SU-DHL-6 (cell line): ENCODE data around the gene NEDD4.
"Not testable (repeated sequence)": the region's sequence is repeated elsewhere in the genome, so short reads cannot be mapped to it uniquely, and the experiment has no call there.

Experiments used
- H2AFZ ChIP-seq: fragments of 200-600 bp; sonication (generic); 2 replicates; pipeline ENCODE4 v1.6.1; 2014; ENCODE audit warnings: low read depth, mild to moderate bottlenecking, moderate library complexity, mixed read lengths, antibody characterized with exemption, low read length; ENCODE audit not compliant: severe bottlenecking
- H3F3A ChIP-seq: fragments of 200-600 bp; shearing (Covaris generic); 2 replicates; pipeline ENCODE4 v1.6.0; 2016; ENCODE audit warnings: antibody characterized with exemption, mild to moderate bottlenecking; ENCODE audit not compliant: insufficient read depth
- H3K27ac ChIP-seq: fragments of 200-600 bp; sonication (generic); 2 replicates; pipeline ENCODE4 v1.5.1; 2016; ENCODE audit warnings: low read depth, mild to moderate bottlenecking, low read length, moderate library complexity, mixed read lengths
- H3K27me3 ChIP-seq: fragments of 200-600 bp; sonication (generic), shearing (Covaris generic); 2 replicates; pipeline ENCODE4 v1.6.0; 2014; ENCODE audit warnings: mild to moderate bottlenecking, low read length
- H3K36me3 ChIP-seq: fragments of 200-600 bp; sonication (generic); 2 replicates; pipeline ENCODE4 v1.6.1; 2014; ENCODE audit warnings: mild to moderate bottlenecking, low read length, mixed read lengths
- H3K4me2 ChIP-seq: fragments of 300-600, 200-600 bp; shearing (Covaris generic), sonication (generic); 2 replicates; pipeline ENCODE4 v1.6.0; 2014; ENCODE audit warnings: low read length, low read depth, mild to moderate bottlenecking; ENCODE audit not compliant: poor library complexity, severe bottlenecking
- H3K4me3 ChIP-seq: fragments of 200-600 bp; sonication (generic); 2 replicates; pipeline ENCODE4 v1.5.1; 2014; ENCODE audit warnings: antibody characterized with exemption, low read length, mild to moderate bottlenecking, mixed read lengths; ENCODE audit not compliant: insufficient read depth, poor library complexity, severe bottlenecking
- H3K79me2 ChIP-seq: fragments of 200-600 bp; sonication (generic); 2 replicates; pipeline ENCODE4 v1.6.1; 2014; ENCODE audit warnings: mild to moderate bottlenecking, low read length, moderate library complexity; ENCODE audit not compliant: insufficient read depth
- H3K9ac ChIP-seq: fragments of 200-600 bp; sonication (generic); 2 replicates; pipeline ENCODE4 v1.7.0; 2014; ENCODE audit warnings: mild to moderate bottlenecking, low read length
- H3K9me2 ChIP-seq: fragments of 200-600 bp; sonication (generic); replicated peaks from 2 replicates; pipeline ENCODE4 v1.6.1; 2014; ENCODE audit warnings: low read length; ENCODE audit not compliant: insufficient read depth
- H3K9me3 ChIP-seq: fragments of 200-600 bp; sonication (generic); 2 replicates; pipeline ENCODE4 v1.6.1; 2014; ENCODE audit warnings: low read length, mixed read lengths; ENCODE audit not compliant: insufficient read depth
- H4K20me1 ChIP-seq: fragments of 200-600 bp; sonication (generic); 2 replicates; pipeline ENCODE4 v1.6.1; 2014; ENCODE audit warnings: low read depth, mild to moderate bottlenecking, antibody characterized with exemption, low read length, moderate library complexity, mixed read lengths
- CTCF ChIP-seq: fragments of 200-600 bp; sonication (generic); IDR thresholded peaks from one replicate; pipeline ENCODE4 v1.5.1; 2017; ENCODE audit warnings: antibody characterized with exemption, mild to moderate bottlenecking, low read length, moderate library complexity; ENCODE audit not compliant: insufficient read depth, poor library complexity, severe bottlenecking
- EZH2phosphoT487 ChIP-seq: fragments of 200-600 bp; sonication (generic), shearing (Covaris generic); conservative IDR thresholded peaks from 2 replicates; pipeline ENCODE4 v1.6.1; 2018; ENCODE audit warnings: mild to moderate bottlenecking, antibody characterized with exemption, low read length, moderate library complexity, mixed read lengths

NEDD4 gene

GRCh38 chr15:55786341-55786740, 207.1 kb downstream of the NEDD4 start:
- Histone ChIP-seq H3K79me2 (no peaks in the 10 kb centered on the region), H3K9ac (no peak overlapping the region), H3F3A (no peaks in the 10 kb centered on the region), H3K27me3 (no peaks in the 10 kb centered on the region), H3K9me2 (no peaks in the 10 kb centered on the region), H3K4me2 (no peak overlapping the region), H2AFZ (no peak overlapping the region), H3K9me3 (no peaks in the 10 kb centered on the region), H3K36me3 (no peaks in the 10 kb centered on the region), H4K20me1 (no peaks in the 10 kb centered on the region), H3K27ac (no peak overlapping the region), H3K4me3 (no peak overlapping the region)
- TF ChIP-seq CTCF (no peak), EZH2phosphoT487 (no peak)

GRCh38 chr15:55785593-55785992, 207.8 kb downstream of the NEDD4 start:
- not testable (repeated sequence) for H3K9ac ChIP-seq, H3K27ac ChIP-seq, H3K27me3 ChIP-seq, H2AFZ ChIP-seq, H3K4me3 ChIP-seq, H3K4me2 ChIP-seq, H3K9me3 ChIP-seq, H3K36me3 ChIP-seq, H4K20me1 ChIP-seq, H3K9me2 ChIP-seq, H3K79me2 ChIP-seq, H3F3A ChIP-seq

- no peak overlapping the region for H2AFZ ChIP-seq
- TF ChIP-seq EZH2phosphoT487 (no peak), CTCF (no peak)
- H3K9ac ChIP-seq: no peak overlapping the region
- H4K20me1 ChIP-seq: no peaks in the 10 kb centered on the region
- no peaks in the 10 kb centered on the region for H3K36me3 ChIP-seq
- H3K9me2 ChIP-seq: no peaks in the 10 kb centered on the region
- no peaks in the 10 kb centered on the region for H3F3A ChIP-seq
- no peak overlapping the region for H3K27ac ChIP-seq
- no peaks in the 10 kb centered on the region for H3K27me3 ChIP-seq
- no peaks in the 10 kb centered on the region for H3K9me3 ChIP-seq
- no peaks in the 10 kb centered on the region for H3K79me2 ChIP-seq
- H3K4me3 ChIP-seq: no peak overlapping the region
- H3K4me2 ChIP-seq: no peak overlapping the region
Measured at GRCh38 chr15:55784286-55784685, 209.1 kb downstream of the NEDD4 start.

GRCh38 chr15:55782901-55783300, 210.5 kb downstream of the NEDD4 start:
- H3K9me2 ChIP-seq: no peaks in the 10 kb centered on the region
- no peak overlapping the region for H3K4me2 ChIP-seq
- no peak overlapping the region for H3K9ac ChIP-seq
- H2AFZ ChIP-seq: no peak overlapping the region
- no peaks in the 10 kb centered on the region for H3K27me3 ChIP-seq
- TF ChIP-seq CTCF (no peak), EZH2phosphoT487 (no peak)
- H3K27ac ChIP-seq: no peak overlapping the region
- H3K9me3 ChIP-seq: no peaks in the 10 kb centered on the region
- H4K20me1 ChIP-seq: no peaks in the 10 kb centered on the region
- no peaks in the 10 kb centered on the region for H3F3A ChIP-seq
- no peaks in the 10 kb centered on the region for H3K36me3 ChIP-seq
- H3K4me3 ChIP-seq: no peak overlapping the region
- no peaks in the 10 kb centered on the region for H3K79me2 ChIP-seq
